Small intestine (tissue), 7 donors: ENCODE data around the gene NCAM1. TPM values are rescaled to one million over a fixed set of nuclear protein-coding genes. Genes with fewer than 3 reads are reported as not detected.

Experiments
- DNase-seq, 2 donors: peaks; one replicate each; pipeline versions ENCODE4 v3.0.0 to v3.0.0-alpha.2; 2013
- FAIRE-seq: peaks from 2 replicates; lab custom pipeline; 2012; peaks lifted over from hg19 to GRCh38; lab: Jason Lieb, UNC
- H3K27ac ChIP-seq, 3 donors: one replicate each; pipeline ENCODE4 v1.5.1; 2013; ENCODE audit warnings: low read length in 2 of 3, mild to moderate bottlenecking in 2 of 3, control low read depth in 1 of 3, inconsistent platforms in 1 of 3, low read depth in 1 of 3, moderate library complexity in 1 of 3
- H3K27me3 ChIP-seq, 3 donors: one replicate each; pipeline ENCODE4 v1.6.1; 2013; ENCODE audit warnings: low read length in 3 of 3, inconsistent platforms in 1 of 3; ENCODE audit not compliant: control insufficient read depth in 3 of 3, insufficient read depth in 3 of 3
- H3K36me3 ChIP-seq, 3 donors: one replicate each; pipeline ENCODE4 v1.6.1; 2013; ENCODE audit warnings: low read length in 3 of 3, inconsistent platforms in 1 of 3, low read depth in 1 of 3, mild to moderate bottlenecking in 1 of 3, moderate library complexity in 1 of 3; ENCODE audit not compliant: control insufficient read depth in 3 of 3, insufficient read depth in 2 of 3
- H3K4me1 ChIP-seq, 3 donors: one replicate each; pipeline ENCODE4 v1.6.1; 2013; ENCODE audit warnings: low read length in 2 of 3, inconsistent platforms in 1 of 3, low read depth in 1 of 3, mild to moderate bottlenecking in 1 of 3, moderate library complexity in 1 of 3; ENCODE audit not compliant: control insufficient read depth in 3 of 3, insufficient read depth in 2 of 3
- H3K4me3 ChIP-seq, 3 donors: one replicate each; pipeline ENCODE4 v1.5.1; 2013; ENCODE audit warnings: low read length in 3 of 3, control low read depth in 1 of 3, inconsistent platforms in 1 of 3, low read depth in 1 of 3, mild to moderate bottlenecking in 1 of 3, moderate library complexity in 1 of 3
- H3K9me3 ChIP-seq, 2 donors: one replicate each; pipeline ENCODE4 v1.6.1; 2013; ENCODE audit warnings: low read depth in 1 of 2, low read length in 1 of 2; ENCODE audit not compliant: control insufficient read depth in 2 of 2, insufficient read depth in 1 of 2
- WGBS, 3 donors: extraction: QIAGEN DNeasy Blood & Tissue Kit; methylation state at CpG; one replicate each; pipeline ENCODE4 v1.1.7; 2013; 5-methylcytosine and 5-hydroxymethylcytosine counted together
- polyA plus RNA-seq, 4 donors: library from polyadenylated mRNA; stranded (reverse) in 3 of 4; unstranded in 1 of 4; fragments of 200-250 nt in 3 of 4; fragments of 120-200 nt in 1 of 4; gene quantifications; one replicate each; pipeline versions ENCODE4 v1.2.1 to v1.2.3, GENCODE V29; 2013
- donor health status: healthy with polysubstance abuse.
- donor health status: control.
- donor health status: control.
- donor health status: Bipolar disorder and iron deficiency.
- donor health status: healthy.

Gene NCAM1
- polyA plus RNA-seq, 4 donors = 0.67 to 16.2 (median 9.1) TPM

DNA sequence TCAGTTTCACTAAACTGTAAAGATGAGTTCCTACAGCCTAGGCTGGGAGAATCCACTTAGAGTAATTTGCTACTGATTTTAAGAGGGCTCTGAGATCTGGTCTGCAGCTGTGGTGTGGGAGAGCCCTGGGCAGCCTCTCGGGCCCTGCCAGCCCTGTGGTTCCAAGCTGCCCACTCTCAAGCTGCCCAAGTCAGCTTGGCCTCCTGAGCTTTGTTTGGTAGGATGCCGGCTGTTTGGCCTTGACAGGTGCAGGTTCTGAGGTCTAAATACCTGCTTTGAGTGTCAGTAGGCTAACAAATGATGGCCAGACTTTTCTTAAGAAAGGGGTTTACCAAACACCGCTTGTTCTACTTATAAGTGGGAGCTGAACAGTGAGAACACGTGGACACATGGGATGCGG lies 219.9 kb downstream of the NCAM1 start:
- no peaks in the 10 kb centered on the region for H3K27me3 ChIP-seq
- no peaks in the 10 kb centered on the region for H3K36me3 ChIP-seq
- no peaks in the 10 kb centered on the region for H3K9me3 ChIP-seq
- FAIRE-seq (no peak), DNase-seq (no peak)
- 83 to 90% (median 85%) methylated on average over 5 of the region's 5 CpGs for WGBS, 3 donors
- H3K4me3 ChIP-seq = no peak overlapping the region
- no peak overlapping the region for H3K27ac ChIP-seq
- H3K4me1 ChIP-seq = no peaks in the 10 kb centered on the region

DNA sequence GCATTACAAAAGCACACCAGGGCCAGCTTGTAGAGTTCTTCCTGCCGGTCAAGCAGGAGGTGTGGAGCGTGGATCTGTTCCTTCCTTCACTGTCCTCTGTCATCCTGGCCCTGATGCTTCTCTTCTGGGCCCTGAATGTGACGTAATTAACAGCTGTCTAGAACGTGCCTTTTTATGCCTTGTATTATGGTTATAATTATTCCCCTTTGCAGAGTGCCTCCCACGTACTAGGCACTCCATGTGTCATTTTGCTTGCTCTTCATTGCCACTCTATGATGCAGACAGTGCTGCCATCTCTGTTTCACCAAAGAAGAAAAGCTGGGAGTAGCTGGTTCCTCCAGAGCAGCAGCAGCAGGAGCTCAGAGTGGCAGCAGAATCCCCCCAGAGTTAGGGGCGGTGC lies 221.1 kb downstream of the NCAM1 start:
- Histone ChIP-seq H3K4me1 (no peaks in the 10 kb centered on the region), H3K27me3 (peaks cover 0 to 2% (median 0%) of the 10 kb centered on the region in 3 donors), H3K36me3 (no peaks in the 10 kb centered on the region), H3K27ac (no peak overlapping the region), H3K9me3 (no peaks in the 10 kb centered on the region), H3K4me3 (no peak overlapping the region)
- DNase-seq = no peak
- WGBS, 3 donors = 68 to 88% (median 72%) methylated on average over 6 of the region's 6 CpGs
- FAIRE-seq = no peak

- DNase-seq = no peak
- WGBS, 3 donors = 63 to 80% (median 75%) methylated on average over 5 of the region's 5 CpGs
- Histone ChIP-seq H3K4me1 (no peaks in the 10 kb centered on the region), H3K27me3 (peaks cover 0 to 2% (median 0%) of the 10 kb centered on the region in 3 donors), H3K36me3 (no peaks in the 10 kb centered on the region), H3K4me3 (no peak overlapping the region), H3K9me3 (no peaks in the 10 kb centered on the region), H3K27ac (no peak overlapping the region)
- FAIRE-seq = no peak
These were observed 223.3 kb downstream of the NCAM1 start for GRCh38 chr11:113184498-113184897.

DNA sequence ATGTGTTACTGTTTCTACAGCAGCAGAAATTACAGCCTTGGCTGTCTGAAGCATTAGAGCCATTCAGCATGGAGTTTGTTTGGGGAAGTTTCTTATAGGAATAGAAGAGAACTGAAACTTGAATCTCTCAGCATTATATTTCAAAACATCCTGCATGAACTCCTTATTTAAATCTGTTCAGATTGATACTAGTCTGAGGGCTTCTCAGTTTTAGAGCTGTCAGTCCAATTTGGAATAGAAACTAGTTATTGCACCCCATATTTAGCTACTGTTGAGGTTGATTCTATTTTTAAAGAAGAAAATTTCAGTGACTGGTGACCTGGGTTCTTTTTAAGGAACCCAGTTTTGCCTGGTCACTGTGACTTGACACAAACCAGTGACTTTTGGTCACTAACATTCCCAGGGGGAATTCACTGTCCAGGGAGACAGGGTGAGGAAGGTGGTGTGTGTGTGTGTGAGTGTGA lies 227.2 kb downstream of the NCAM1 start:
- H3K27ac ChIP-seq = no peak overlapping the region
- H3K4me3 ChIP-seq = no peak overlapping the region
- H3K9me3 ChIP-seq = no peaks in the 10 kb centered on the region
- H3K27me3 ChIP-seq = peaks cover 0 to 2% (median 0%) of the 10 kb centered on the region in 3 donors
- FAIRE-seq = no peak
- H3K36me3 ChIP-seq = no peaks in the 10 kb centered on the region
- DNase-seq = no peak
- no peaks in the 10 kb centered on the region for H3K4me1 ChIP-seq

- H3K27me3 ChIP-seq = peaks cover 0 to 2% (median 0%) of the 10 kb centered on the region in 3 donors
- WGBS, 3 donors = 73 to 77% (median 77%) methylated on average over 8 of the region's 8 CpGs
- H3K27ac ChIP-seq = no peak overlapping the region
- no peak overlapping the region for H3K4me3 ChIP-seq
- no peaks in the 10 kb centered on the region for H3K36me3 ChIP-seq
- H3K9me3 ChIP-seq = no peaks in the 10 kb centered on the region
- H3K4me1 ChIP-seq = no peaks in the 10 kb centered on the region
- FAIRE-seq (no peak), DNase-seq (peak in 1 of 2 donors; percentile 1)
These were observed 228.9 kb downstream of the NCAM1 start for GRCh38 chr11:113189909-113190667.

DNA sequence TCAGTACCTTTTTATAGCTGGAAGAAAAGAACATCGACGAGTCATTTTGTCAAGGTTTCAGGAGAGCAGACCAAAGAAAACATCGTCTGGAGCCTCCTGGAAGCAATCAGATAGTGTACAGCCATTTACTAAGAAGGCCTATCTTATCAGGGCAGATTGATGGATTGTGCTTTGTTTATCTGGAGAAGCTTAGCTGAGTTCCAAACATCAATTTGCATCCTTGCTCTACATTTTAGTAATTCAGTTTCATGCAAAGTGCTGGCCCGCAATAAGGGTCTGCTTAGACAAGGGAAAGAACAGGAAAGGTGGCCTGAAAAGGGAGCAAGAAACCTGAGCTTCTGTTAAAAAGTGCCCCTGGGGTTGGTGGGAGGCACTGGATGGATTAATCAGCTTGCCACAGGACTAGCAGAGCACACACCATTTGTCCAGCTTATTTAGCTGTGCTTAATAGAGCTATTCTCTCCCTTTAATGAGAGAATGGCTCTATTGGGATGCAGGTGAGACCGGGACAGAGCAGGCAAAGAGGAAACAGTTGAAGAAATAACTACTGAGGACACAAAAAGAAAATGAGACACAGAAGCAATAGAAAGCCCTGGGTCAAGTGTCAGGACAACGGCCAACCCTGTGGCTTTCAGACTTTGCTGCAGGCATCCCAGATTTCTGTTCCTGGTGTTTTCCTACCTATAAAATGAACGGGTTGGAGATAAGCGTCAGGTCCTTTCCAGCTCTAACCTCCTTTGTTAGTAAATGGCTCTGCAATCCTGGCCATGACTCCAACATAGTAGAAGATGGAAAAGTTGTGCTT lies 231.1 kb downstream of the NCAM1 start:
- Histone ChIP-seq H3K9me3 (no peaks in the 10 kb centered on the region), H3K36me3 (no peaks in the 10 kb centered on the region), H3K4me1 (no peaks in the 10 kb centered on the region), H3K4me3 (no peak overlapping the region), H3K27ac (no peak overlapping the region), H3K27me3 (no peaks in the 10 kb centered on the region)
- no peak for DNase-seq
- no peak for FAIRE-seq
- 32 to 53% (median 42%) methylated on average over 8 of the region's 8 CpGs for WGBS, 3 donors

GRCh38 chr11:113193016-113193415 lies 231.8 kb downstream of the NCAM1 start:
- H3K36me3 ChIP-seq = no peaks in the 10 kb centered on the region
- WGBS, 3 donors = 73 to 81% (median 77%) methylated on average over 7 of the region's 7 CpGs
- H3K4me3 ChIP-seq = no peak overlapping the region
- no peaks in the 10 kb centered on the region for H3K27me3 ChIP-seq
- FAIRE-seq (no peak), DNase-seq (no peak)
- H3K27ac ChIP-seq = no peak overlapping the region
- H3K4me1 ChIP-seq = no peaks in the 10 kb centered on the region
- no peaks in the 10 kb centered on the region for H3K9me3 ChIP-seq

DNA sequence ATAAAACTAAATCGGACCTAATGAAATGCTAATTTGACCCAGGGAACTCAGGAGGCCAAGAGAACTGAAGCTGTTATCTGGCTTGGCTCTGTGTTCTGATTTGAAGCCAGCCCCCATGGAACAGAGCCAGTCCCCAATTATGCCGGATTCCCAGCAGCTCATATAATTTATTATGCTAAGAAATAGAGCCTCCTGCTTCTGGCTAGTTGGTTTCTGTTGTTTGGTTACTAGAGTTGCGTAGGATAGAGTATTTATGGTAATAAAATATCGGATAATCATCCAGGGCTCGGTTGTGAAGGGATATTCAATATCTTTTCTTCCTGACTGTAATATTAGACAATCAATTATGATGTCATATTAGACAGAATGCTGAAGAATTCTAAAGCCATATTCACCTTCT lies 232.7 kb downstream of the NCAM1 start:
- peak in 1 of 2 donors; percentile 12 for DNase-seq
- no peak for FAIRE-seq
- H3K36me3 ChIP-seq = no peaks in the 10 kb centered on the region
- no peak overlapping the region for H3K4me3 ChIP-seq
- 24 to 48% (median 45%) methylated on average over 5 of the region's 5 CpGs for WGBS, 3 donors
- no peaks in the 10 kb centered on the region for H3K9me3 ChIP-seq
- no peaks in the 10 kb centered on the region for H3K27me3 ChIP-seq
- H3K27ac ChIP-seq = no peak overlapping the region
- peaks cover 0 to 2% (median 0%) of the 10 kb centered on the region in 3 donors for H3K4me1 ChIP-seq
